DOHH2 (cell line): Measurements from ENCODE around the gene TMCO1.

ENCODE experiments used
- H3F3A ChIP-seq: fragments of 200-600 bp; sonication (generic), shearing (Covaris generic); 2 replicates; pipeline ENCODE4 v1.6.0; 2016; ENCODE audit warnings: antibody characterized with exemption, mild to moderate bottlenecking; ENCODE audit not compliant: control insufficient read depth, insufficient read depth
- H3K27ac ChIP-seq: fragments of 200-600 bp; sonication (generic); 2 replicates; pipeline ENCODE4 v1.5.1; 2014; ENCODE audit warnings: low read depth, mild to moderate bottlenecking, low read length, moderate library complexity
- H3K27me3 ChIP-seq: fragments of 200-600 bp; sonication (generic); 2 replicates; pipeline ENCODE4 v1.6.1; 2014; ENCODE audit warnings: mild to moderate bottlenecking, low read length, mixed read lengths; ENCODE audit not compliant: control insufficient read depth
- H3K36me3 ChIP-seq: fragments of 200-600 bp; sonication (generic); 2 replicates; pipeline ENCODE4 v1.6.1; 2014; ENCODE audit warnings: mild to moderate bottlenecking, low read length, moderate library complexity, mixed read lengths; ENCODE audit not compliant: control insufficient read depth
- H3K4me1 ChIP-seq: fragments of 200-600 bp; sonication (generic); 2 replicates; pipeline ENCODE4 v1.6.1; 2014; ENCODE audit warnings: mild to moderate bottlenecking, low read length, mixed read lengths; ENCODE audit not compliant: control insufficient read depth
- H3K4me2 ChIP-seq: fragments of 200-600 bp; sonication (generic); 2 replicates; pipeline ENCODE4 v1.6.0; 2014; ENCODE audit warnings: mild to moderate bottlenecking, low read length, moderate library complexity
- H3K4me3 ChIP-seq: fragments of 200-600 bp; sonication (generic); 2 replicates; pipeline ENCODE4 v1.5.1; 2014; ENCODE audit warnings: mild to moderate bottlenecking, low read length, mixed read lengths
- H3K79me2 ChIP-seq: fragments of 200-600 bp; sonication (generic); 2 replicates; pipeline ENCODE4 v1.6.1; 2014; ENCODE audit warnings: mild to moderate bottlenecking, low read length, mixed read lengths; ENCODE audit not compliant: control insufficient read depth
- H3K9me2 ChIP-seq: fragments of 200-600 bp; sonication (generic); replicated peaks from 2 replicates; pipeline ENCODE4 v1.6.1; 2014; ENCODE audit warnings: mild to moderate bottlenecking, low read length, mixed read lengths; ENCODE audit not compliant: control insufficient read depth
- H3K9me3 ChIP-seq: fragments of 200-600 bp; sonication (generic); 2 replicates; pipeline ENCODE4 v1.6.1; 2014; ENCODE audit warnings: antibody characterized with exemption, low read length, mixed read lengths; ENCODE audit not compliant: control insufficient read depth, insufficient read depth
- H4K20me1 ChIP-seq: fragments of 200-600 bp; sonication (generic); 2 replicates; pipeline ENCODE4 v1.6.0; 2014; ENCODE audit warnings: low read depth, mild to moderate bottlenecking, antibody characterized with exemption, low read length, moderate library complexity; ENCODE audit not compliant: control insufficient read depth, insufficient read depth
- EZH2phosphoT487 ChIP-seq: fragments of 200-600 bp; sonication (generic); IDR thresholded peaks from 2 replicates; pipeline ENCODE4 v1.6.1; 2017; ENCODE audit warnings: borderline replicate concordance, mild to moderate bottlenecking, antibody characterized with exemption, low read length, moderate library complexity, mixed read lengths
- TF ChIP-seq, protein P1 (sequence below): fragments of 200-600 bp; sonication (generic); IDR thresholded peaks from one replicate; pipeline ENCODE4 v1.5.1; 2014; ENCODE audit warnings: antibody characterized with exemption, mild to moderate bottlenecking, low read depth, low read length; ENCODE audit not compliant: poor library complexity, severe bottlenecking

Gene TMCO1

DNA sequence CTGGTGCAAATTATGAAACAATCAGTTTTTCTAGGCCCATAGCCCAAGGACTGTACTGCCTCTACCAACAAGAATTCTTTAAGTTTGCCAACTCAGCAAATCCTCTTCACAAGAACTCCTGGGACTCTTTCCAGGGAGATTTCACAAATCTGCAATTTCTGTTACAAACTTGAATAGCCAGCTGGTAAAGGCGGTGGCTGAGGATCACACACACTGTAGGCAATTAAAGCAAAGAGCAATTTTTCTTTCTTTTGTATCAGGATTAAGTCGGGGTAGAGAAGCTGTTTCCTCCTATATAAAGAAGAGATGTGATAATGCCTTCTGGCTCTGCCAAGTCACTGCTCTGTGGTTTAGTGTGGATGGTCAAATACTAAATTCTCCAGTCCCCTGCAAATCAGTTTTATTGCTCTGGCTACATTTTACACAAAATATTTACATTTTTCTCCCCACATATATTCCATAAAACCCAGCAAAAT is 72.0 kb downstream of the TMCO1 start:
- no peak overlapping the region for H3K27ac ChIP-seq
- peaks cover 19% of the 10 kb centered on the region for H3K4me1 ChIP-seq
- peaks cover 26% of the 10 kb centered on the region for H3K79me2 ChIP-seq
- peaks cover 8% of the 10 kb centered on the region; the same call in 1 of the 2 replicates for H3F3A ChIP-seq
- no peaks in the 10 kb centered on the region for H3K9me2 ChIP-seq
- TF ChIP-seq, protein P1, sequence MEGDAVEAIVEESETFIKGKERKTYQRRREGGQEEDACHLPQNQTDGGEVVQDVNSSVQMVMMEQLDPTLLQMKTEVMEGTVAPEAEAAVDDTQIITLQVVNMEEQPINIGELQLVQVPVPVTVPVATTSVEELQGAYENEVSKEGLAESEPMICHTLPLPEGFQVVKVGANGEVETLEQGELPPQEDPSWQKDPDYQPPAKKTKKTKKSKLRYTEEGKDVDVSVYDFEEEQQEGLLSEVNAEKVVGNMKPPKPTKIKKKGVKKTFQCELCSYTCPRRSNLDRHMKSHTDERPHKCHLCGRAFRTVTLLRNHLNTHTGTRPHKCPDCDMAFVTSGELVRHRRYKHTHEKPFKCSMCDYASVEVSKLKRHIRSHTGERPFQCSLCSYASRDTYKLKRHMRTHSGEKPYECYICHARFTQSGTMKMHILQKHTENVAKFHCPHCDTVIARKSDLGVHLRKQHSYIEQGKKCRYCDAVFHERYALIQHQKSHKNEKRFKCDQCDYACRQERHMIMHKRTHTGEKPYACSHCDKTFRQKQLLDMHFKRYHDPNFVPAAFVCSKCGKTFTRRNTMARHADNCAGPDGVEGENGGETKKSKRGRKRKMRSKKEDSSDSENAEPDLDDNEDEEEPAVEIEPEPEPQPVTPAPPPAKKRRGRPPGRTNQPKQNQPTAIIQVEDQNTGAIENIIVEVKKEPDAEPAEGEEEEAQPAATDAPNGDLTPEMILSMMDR = no peak
- TF ChIP-seq EZH2phosphoT487 = no peak
- H3K4me3 ChIP-seq = peak overlapping the region; percentile 90
- H3K27me3 ChIP-seq = peaks cover 8% of the 10 kb centered on the region
- no peaks in the 10 kb centered on the region; the same call in 1 of the 2 replicates for H4K20me1 ChIP-seq
- H3K36me3 ChIP-seq = peaks cover 6% of the 10 kb centered on the region; the same call in 1 of the 2 replicates
- no peaks in the 10 kb centered on the region for H3K9me3 ChIP-seq
- peak overlapping the region; percentile 94 for H3K4me2 ChIP-seq

DNA sequence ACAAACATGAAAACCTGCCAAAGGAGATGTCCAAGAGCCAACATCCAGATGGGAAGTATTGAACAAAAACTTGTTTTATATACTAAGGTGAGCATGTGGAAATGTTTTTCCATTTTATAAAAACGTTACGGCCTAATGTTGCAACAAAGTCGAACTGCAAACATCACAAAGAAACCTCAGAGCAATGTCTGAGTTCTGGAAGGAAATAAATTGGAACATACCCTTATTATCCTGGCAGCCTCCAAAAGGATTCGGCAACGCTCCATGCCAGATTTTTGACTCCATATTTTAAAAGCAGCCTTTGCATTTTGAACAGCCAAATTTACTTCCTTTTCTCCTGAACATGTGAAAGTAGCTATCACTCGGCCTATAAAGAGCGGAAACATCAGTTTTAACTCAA is 73.6 kb downstream of the TMCO1 start:
- H3K79me2 ChIP-seq = peaks cover 30% of the 10 kb centered on the region

DNA sequence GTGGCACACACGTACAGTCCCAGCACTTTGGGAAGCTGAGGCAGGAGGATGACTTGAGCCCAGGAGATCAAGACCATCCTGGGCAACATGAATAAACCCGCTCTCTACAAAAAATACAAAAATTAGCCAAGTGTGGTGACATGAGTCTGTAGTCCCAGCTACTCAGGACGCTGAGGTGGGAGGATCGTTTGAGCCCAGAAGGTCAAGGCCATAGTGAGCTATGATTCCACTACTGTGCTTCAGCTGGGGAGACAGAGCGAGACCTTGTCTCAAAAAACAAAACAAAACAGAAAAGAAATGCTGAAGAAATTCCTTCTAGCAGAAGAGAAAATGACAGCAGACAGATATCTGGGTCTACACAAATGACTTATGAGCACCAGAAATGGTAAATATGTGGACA is 80.6 kb downstream of the TMCO1 start:
- Histone ChIP-seq H3K79me2 (peaks cover 39% of the 10 kb centered on the region), H3K4me3 (no peak overlapping the region), H3K36me3 (peaks cover 24% of the 10 kb centered on the region), H3F3A (no peaks in the 10 kb centered on the region), H3K4me1 (peaks cover 15% of the 10 kb centered on the region), H3K27ac (no peak overlapping the region), H3K27me3 (no peaks in the 10 kb centered on the region), H3K4me2 (no peak overlapping the region), H3K9me2 (no peaks in the 10 kb centered on the region), H4K20me1 (peaks cover 11% of the 10 kb centered on the region), H3K9me3 (no peaks in the 10 kb centered on the region)
- no peak for TF ChIP-seq EZH2phosphoT487
- TF ChIP-seq, protein P1 = no peak

More for the DNA sequence above, 73.6 kb downstream of the TMCO1 start:
- Histone ChIP-seq H3K9me2 (no peaks in the 10 kb centered on the region), H3K36me3 (peaks cover 6% of the 10 kb centered on the region; the same call in 1 of the 2 replicates), H3K4me2 (no peak overlapping the region), H3K27ac (no peak overlapping the region), H3F3A (peaks cover 8% of the 10 kb centered on the region; the same call in 1 of the 2 replicates), H3K27me3 (no peaks in the 10 kb centered on the region), H3K4me3 (no peak overlapping the region), H3K9me3 (no peaks in the 10 kb centered on the region), H3K4me1 (peaks cover 16% of the 10 kb centered on the region), H4K20me1 (no peaks in the 10 kb centered on the region; the same call in 1 of the 2 replicates)
- no peak for TF ChIP-seq EZH2phosphoT487
- TF ChIP-seq, protein P1 = no peak
